Astrocyte (in vitro differentiated cells and primary cell): Measurements from ENCODE around the gene MYO3B. TPM values are rescaled to one million over a fixed set of nuclear protein-coding genes. Genes with fewer than 3 reads are reported as not detected.
A peak's percentile ranks its signal among the peaks of the same experiment; 100 is the strongest.

Source experiments
- DNase-seq: peaks from one replicate; pipeline ENCODE4 v3.0.0-alpha.2; 2010; ENCODE audit warnings: low read depth
- FAIRE-seq: peaks from 2 replicates; lab custom pipeline; 2011; peaks lifted over from hg19 to GRCh38; lab: Jason Lieb, UNC
- H2AFZ ChIP-seq: 2 replicates; pipeline ENCODE4 v1.6.0; 2012; ENCODE audit warnings: low read depth, low read length, inconsistent platforms
- H3K27ac ChIP-seq: 2 replicates; pipeline ENCODE4 v1.5.1; 2011; ENCODE audit warnings: low read depth, low read length, inconsistent platforms
- H3K27me3 ChIP-seq: 2 replicates; pipeline ENCODE4 v1.6.0; 2011; ENCODE audit warnings: low read length, inconsistent platforms; ENCODE audit not compliant: insufficient read depth
- H3K36me3 ChIP-seq: 2 replicates; pipeline ENCODE4 v1.5.1; 2011; ENCODE audit warnings: low read length, inconsistent platforms; ENCODE audit not compliant: insufficient read depth
- H3K4me1 ChIP-seq: 2 replicates; pipeline ENCODE4 v1.5.1; 2011; ENCODE audit warnings: low read length, inconsistent platforms; ENCODE audit not compliant: insufficient read depth
- H3K4me2 ChIP-seq: 2 replicates; pipeline ENCODE4 v1.6.0; 2012; ENCODE audit warnings: low read length, inconsistent platforms
- H3K4me3 ChIP-seq: 2 replicates; pipeline ENCODE4 v1.5.1; 2011; ENCODE audit warnings: low read depth, mild to moderate bottlenecking, low read length, inconsistent platforms; ENCODE audit not compliant: insufficient read depth
- H3K79me2 ChIP-seq: 2 replicates; pipeline ENCODE4 v1.6.0; 2012; ENCODE audit warnings: mild to moderate bottlenecking, low read length, inconsistent platforms; ENCODE audit not compliant: insufficient read depth
- H3K9ac ChIP-seq: 2 replicates; pipeline ENCODE4 v1.6.0; 2012; ENCODE audit warnings: mild to moderate bottlenecking, low read length, inconsistent platforms
- H3K9me3 ChIP-seq: 2 replicates; pipeline ENCODE4 v1.5.1; 2012; ENCODE audit warnings: low read depth, mild to moderate bottlenecking, low read length, inconsistent platforms; ENCODE audit not compliant: insufficient read depth
- H4K20me1 ChIP-seq: 2 replicates; pipeline ENCODE4 v1.6.0; 2012; ENCODE audit warnings: low read length, inconsistent platforms; ENCODE audit not compliant: insufficient read depth
- H3K27ac Mint-ChIP-seq: one replicate; pipeline ENCODE4 v1.8.0; 2021; ENCODE audit warnings: mild to moderate bottlenecking, mixed read lengths; ENCODE audit not compliant: unreplicated experiment
- H3K27me3 Mint-ChIP-seq: one replicate; pipeline ENCODE4 v1.8.0; 2021; ENCODE audit warnings: low read depth, mixed read lengths; ENCODE audit not compliant: unreplicated experiment
- H3K36me3 Mint-ChIP-seq: one replicate; pipeline ENCODE4 v1.8.0; 2021; ENCODE audit warnings: low read depth, mixed read lengths; ENCODE audit not compliant: unreplicated experiment
- H3K4me1 Mint-ChIP-seq: one replicate; pipeline ENCODE4 v1.8.0; 2021; ENCODE audit warnings: low read depth, mixed read lengths; ENCODE audit not compliant: unreplicated experiment
- H3K4me3 Mint-ChIP-seq: one replicate; pipeline ENCODE4 v1.8.0; 2021; ENCODE audit warnings: mild to moderate bottlenecking, moderate library complexity, mixed read lengths; ENCODE audit not compliant: unreplicated experiment
- H3K9me3 Mint-ChIP-seq: one replicate; pipeline ENCODE4 v1.8.0; 2021; ENCODE audit warnings: mild to moderate bottlenecking, mixed read lengths; ENCODE audit not compliant: unreplicated experiment
- EZH2 ChIP-seq: IDR thresholded peaks from 2 replicates; pipeline ENCODE4 v1.6.1; 2012; ENCODE audit warnings: mild to moderate bottlenecking, low read length, inconsistent platforms; ENCODE audit not compliant: insufficient read depth
- total RNA-seq: library from RNA; stranded (reverse); gene quantifications from 2 replicates; pipeline ENCODE4 v1.2.1, GENCODE V29; 2021
- TF ChIP-seq, protein P1 (sequence below): IDR thresholded peaks from 2 replicates; pipeline ENCODE4 v1.5.1; 2011; ENCODE audit warnings: low read depth, mild to moderate bottlenecking, inconsistent platforms, low read length, moderate library complexity; ENCODE audit not compliant: insufficient read depth

Gene MYO3B
- total RNA-seq, 1 donor from 2014 or later = not detected

DNA sequence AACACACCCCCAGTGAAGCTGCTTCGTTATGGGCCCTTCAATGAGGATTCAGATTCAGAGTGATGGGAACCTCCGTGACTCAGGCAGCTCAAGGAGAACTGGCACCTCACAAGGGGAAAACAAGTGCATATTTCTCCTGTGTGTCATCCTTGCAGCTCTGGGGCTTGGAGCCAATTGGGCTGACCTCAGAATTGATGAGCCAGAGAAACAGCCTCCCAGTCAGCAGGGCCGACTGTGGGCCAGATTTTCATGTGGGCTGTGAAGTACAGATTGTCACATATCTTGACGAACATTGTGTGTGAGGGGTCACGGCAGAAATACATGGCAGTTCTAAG is 347.6 kb downstream of the MYO3B start:
- DNase-seq (peak; percentile 94), FAIRE-seq (peak; percentile 98)
- Mint-ChIP-seq H3K4me1 (peaks cover 23% of the 10 kb centered on the region), H3K4me3 (no peak overlapping the region), H3K36me3 (no peaks in the 10 kb centered on the region), H3K27ac (peak overlapping the region; percentile 85), H3K9me3 (peaks cover 2% of the 10 kb centered on the region), H3K27me3 (no peaks in the 10 kb centered on the region)
- TF ChIP-seq, protein P1, sequence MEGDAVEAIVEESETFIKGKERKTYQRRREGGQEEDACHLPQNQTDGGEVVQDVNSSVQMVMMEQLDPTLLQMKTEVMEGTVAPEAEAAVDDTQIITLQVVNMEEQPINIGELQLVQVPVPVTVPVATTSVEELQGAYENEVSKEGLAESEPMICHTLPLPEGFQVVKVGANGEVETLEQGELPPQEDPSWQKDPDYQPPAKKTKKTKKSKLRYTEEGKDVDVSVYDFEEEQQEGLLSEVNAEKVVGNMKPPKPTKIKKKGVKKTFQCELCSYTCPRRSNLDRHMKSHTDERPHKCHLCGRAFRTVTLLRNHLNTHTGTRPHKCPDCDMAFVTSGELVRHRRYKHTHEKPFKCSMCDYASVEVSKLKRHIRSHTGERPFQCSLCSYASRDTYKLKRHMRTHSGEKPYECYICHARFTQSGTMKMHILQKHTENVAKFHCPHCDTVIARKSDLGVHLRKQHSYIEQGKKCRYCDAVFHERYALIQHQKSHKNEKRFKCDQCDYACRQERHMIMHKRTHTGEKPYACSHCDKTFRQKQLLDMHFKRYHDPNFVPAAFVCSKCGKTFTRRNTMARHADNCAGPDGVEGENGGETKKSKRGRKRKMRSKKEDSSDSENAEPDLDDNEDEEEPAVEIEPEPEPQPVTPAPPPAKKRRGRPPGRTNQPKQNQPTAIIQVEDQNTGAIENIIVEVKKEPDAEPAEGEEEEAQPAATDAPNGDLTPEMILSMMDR = no peak
- TF ChIP-seq EZH2 = no peak
- H3K4me3 ChIP-seq = no peak overlapping the region
- H3K9me3 ChIP-seq = no peaks in the 10 kb centered on the region
- H3K27ac ChIP-seq = peak overlapping the region; percentile 57
- H2AFZ ChIP-seq = no peak overlapping the region
- peaks cover 2% of the 10 kb centered on the region for H3K27me3 ChIP-seq
- H3K36me3 ChIP-seq = no peaks in the 10 kb centered on the region
- H3K79me2 ChIP-seq = no peaks in the 10 kb centered on the region
- H3K4me1 ChIP-seq = peaks cover 17% of the 10 kb centered on the region
- H3K4me2 ChIP-seq = peak overlapping the region; percentile 73
- H3K9ac ChIP-seq = peak overlapping the region; percentile 11
- no peaks in the 10 kb centered on the region for H4K20me1 ChIP-seq

DNA sequence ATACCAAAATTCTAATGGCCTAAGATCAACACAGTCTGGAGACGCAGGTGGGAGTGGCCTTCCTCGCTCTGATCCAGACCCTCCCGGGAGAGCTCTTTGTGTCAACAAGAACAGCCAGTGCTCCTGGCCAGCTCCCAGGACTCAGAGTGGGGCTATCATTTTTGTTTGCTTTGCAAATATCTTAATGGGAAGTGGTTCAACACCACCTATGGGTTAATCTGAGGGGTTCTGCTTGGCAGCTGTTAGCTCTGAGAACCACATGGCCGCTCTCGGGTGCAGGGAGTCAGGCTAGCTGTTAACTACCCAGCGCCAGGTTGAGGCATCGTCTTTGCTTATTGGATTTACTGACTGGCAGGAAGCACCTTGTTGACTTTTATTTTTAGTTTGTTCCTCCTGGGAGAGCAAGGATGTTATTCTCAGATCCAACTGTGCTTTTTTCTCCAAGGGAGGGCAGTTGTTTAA is 352.4 kb downstream of the MYO3B start:
- Histone ChIP-seq H3K79me2 (no peaks in the 10 kb centered on the region), H3K27ac (no peak overlapping the region), H4K20me1 (no peaks in the 10 kb centered on the region), H3K36me3 (no peaks in the 10 kb centered on the region), H3K9ac (no peak overlapping the region), H3K4me1 (peaks cover 16% of the 10 kb centered on the region), H3K4me2 (peak overlapping the region; percentile 54), H3K9me3 (no peaks in the 10 kb centered on the region), H2AFZ (no peak overlapping the region), H3K27me3 (no peaks in the 10 kb centered on the region), H3K4me3 (no peak overlapping the region)
- H3K27me3 Mint-ChIP-seq = peaks cover 2% of the 10 kb centered on the region
- H3K4me1 Mint-ChIP-seq = peaks cover 22% of the 10 kb centered on the region
- FAIRE-seq (no peak), DNase-seq (peak; percentile 60)
- no peak overlapping the region for H3K4me3 Mint-ChIP-seq
- no peak overlapping the region for H3K27ac Mint-ChIP-seq
- TF ChIP-seq, protein P1 = no peak
- no peak for TF ChIP-seq EZH2
- no peaks in the 10 kb centered on the region for H3K36me3 Mint-ChIP-seq
- peaks cover 2% of the 10 kb centered on the region for H3K9me3 Mint-ChIP-seq

DNA sequence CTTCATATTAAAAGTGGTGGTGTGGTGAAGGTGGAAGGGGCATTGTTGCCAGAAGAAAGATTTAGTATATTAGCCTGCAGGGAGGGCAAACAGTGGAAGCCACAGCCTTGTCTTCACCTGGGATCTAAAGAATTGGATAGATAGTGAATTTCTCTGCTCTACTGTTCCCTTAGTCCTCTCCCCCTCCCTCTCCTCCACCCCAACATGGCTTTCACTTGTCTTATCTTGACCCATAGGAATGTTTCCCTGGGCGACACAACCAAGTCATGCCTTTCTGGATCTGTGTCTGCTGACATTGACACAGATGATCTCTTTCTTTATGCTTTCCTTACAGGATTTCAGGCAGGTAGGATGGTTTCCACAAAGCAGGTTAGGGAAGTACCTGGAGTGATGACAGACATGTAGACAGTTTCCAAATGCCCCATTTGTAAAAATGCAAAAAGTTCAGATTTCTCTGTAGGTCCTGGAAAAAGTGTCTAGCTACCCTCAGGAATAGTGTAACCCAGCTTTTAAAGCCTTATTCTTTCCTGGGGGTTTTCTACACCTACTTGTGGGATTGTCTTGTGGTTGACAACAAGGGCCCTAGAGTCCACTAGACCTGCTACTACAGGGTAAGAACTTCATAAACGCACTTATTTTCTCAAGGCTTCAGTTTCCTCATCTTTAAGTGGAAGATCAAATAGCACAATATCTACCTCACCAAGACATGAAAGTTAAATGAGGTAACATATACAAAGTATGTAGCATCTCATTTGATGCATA is 353.0 kb downstream of the MYO3B start:
- Histone ChIP-seq H2AFZ (no peak overlapping the region), H3K4me3 (no peak overlapping the region), H3K4me2 (peak overlapping the region; percentile 54), H3K9me3 (no peaks in the 10 kb centered on the region), H3K9ac (no peak overlapping the region), H3K27ac (no peak overlapping the region), H3K79me2 (no peaks in the 10 kb centered on the region), H3K36me3 (no peaks in the 10 kb centered on the region), H3K27me3 (no peaks in the 10 kb centered on the region), H4K20me1 (no peaks in the 10 kb centered on the region), H3K4me1 (peaks cover 10% of the 10 kb centered on the region)
- Mint-ChIP-seq H3K4me1 (peaks cover 15% of the 10 kb centered on the region), H3K27me3 (peaks cover 4% of the 10 kb centered on the region), H3K4me3 (no peak overlapping the region), H3K27ac (no peak overlapping the region), H3K9me3 (peaks cover 2% of the 10 kb centered on the region), H3K36me3 (no peaks in the 10 kb centered on the region)
- TF ChIP-seq EZH2 = no peak
- TF ChIP-seq, protein P1 = no peak
- FAIRE-seq (no peak), DNase-seq (no peak)
